Measurements from ENCODE around the gene SLC27A5. TPM values are rescaled to one million over a fixed set of nuclear protein-coding genes. Genes with fewer than 3 reads are reported as not detected.

Gene SLC27A5
- total and polyA plus RNA-seq, 5 donors from 2014 or later: 5.5 to 26.7 (median 17.5) TPM

GRCh38 chr19:58516246-58516836 lies 4.5 kb upstream of the SLC27A5 start:
- H3K27me3 ChIP-seq (ENCODE audit: control insufficient read depth, insufficient read depth, low read length): no peaks in the 10 kb centered on the region
- Mint-ChIP-seq H3K36me3 (no peaks in the 10 kb centered on the region), H3K4me1 (peaks cover 5 to 55% (median 24%) of the 10 kb centered on the region in 4 donors), H3K27me3 (no peaks in the 10 kb centered on the region), H3K9me3 (peaks cover 0 to 1% (median 0%) of the 10 kb centered on the region in 7 donors), H3K27ac (no peak overlapping the region), H3K4me3 (peak overlapping the region in 2 of 4 donors; percentile 27 to 82)
- no peak overlapping the region for H3K27ac ChIP-seq (ENCODE audit: insufficient read depth, low read length, poor library complexity, severe bottlenecking)
- no peaks in the 10 kb centered on the region for H3K9me3 ChIP-seq (ENCODE audit: control insufficient read depth in 2 of 2, low read length in 2 of 2)
- H3K4me3 ChIP-seq (ENCODE audit: low read depth, low read length): no peak overlapping the region
- H3K4me1 ChIP-seq (ENCODE audit: control insufficient read depth, insufficient read depth, low read length, poor library complexity, severe bottlenecking): peaks cover 34% of the 10 kb centered on the region
- DNase-seq: no peak
- peaks cover 4% of the 10 kb centered on the region for H3K36me3 ChIP-seq (ENCODE audit: control insufficient read depth, insufficient read depth, low read length)
- ATAC-seq (ENCODE audit: low read depth in 2 of 2): no peak

- Mint-ChIP-seq H3K4me1 (peaks cover 4 to 53% (median 21%) of the 10 kb centered on the region in 4 donors), H3K27me3 (no peaks in the 10 kb centered on the region)
These were observed 3.5 kb upstream of the SLC27A5 start for GRCh38 chr19:58515259-58515658.

GRCh38 chr19:58514564-58515022 lies 2.8 kb upstream of the SLC27A5 start:
- Histone ChIP-seq H3K27ac (ENCODE audit: insufficient read depth, low read length, poor library complexity, severe bottlenecking) (peak overlapping the region; percentile 14), H3K9me3 (ENCODE audit: control insufficient read depth in 2 of 2, low read length in 2 of 2) (no peaks in the 10 kb centered on the region), H3K27me3 (ENCODE audit: control insufficient read depth, insufficient read depth, low read length) (no peaks in the 10 kb centered on the region), H3K36me3 (ENCODE audit: control insufficient read depth, insufficient read depth, low read length) (peaks cover 4% of the 10 kb centered on the region), H3K4me1 (ENCODE audit: control insufficient read depth, insufficient read depth, low read length, poor library complexity, severe bottlenecking) (peaks cover 34% of the 10 kb centered on the region), H3K4me3 (ENCODE audit: low read depth, low read length) (peak overlapping the region; percentile 32)
- H3K27ac Mint-ChIP-seq: peak overlapping the region in 2 of 3 donors; percentile 76 to 82
- no peaks in the 10 kb centered on the region for H3K9me3 Mint-ChIP-seq
- no peaks in the 10 kb centered on the region for H3K36me3 Mint-ChIP-seq
- peak overlapping the region; percentile 61 to 85 (median 81) for H3K4me3 Mint-ChIP-seq
- H3K27me3 Mint-ChIP-seq: no peaks in the 10 kb centered on the region
- DNase-seq: no peak
- H3K4me1 Mint-ChIP-seq: peaks cover 4 to 46% (median 17%) of the 10 kb centered on the region in 4 donors
- no peak for ATAC-seq (ENCODE audit: low read depth in 2 of 2)

More at GRCh38 chr19:58515259-58515658, 3.5 kb upstream of the SLC27A5 start:
- Mint-ChIP-seq H3K9me3 (no peaks in the 10 kb centered on the region), H3K36me3 (no peaks in the 10 kb centered on the region), H3K4me3 (peak overlapping the region in 3 of 4 donors; percentile 22 to 82 (median 77)), H3K27ac (peak overlapping the region in 1 of 3 donors; percentile 80)
- H3K27ac ChIP-seq (ENCODE audit: insufficient read depth, low read length, poor library complexity, severe bottlenecking): no peak overlapping the region
- H3K9me3 ChIP-seq (ENCODE audit: control insufficient read depth in 2 of 2, low read length in 2 of 2): no peaks in the 10 kb centered on the region
- no peak for ATAC-seq (ENCODE audit: low read depth in 2 of 2)
- DNase-seq: no peak
- peaks cover 4% of the 10 kb centered on the region for H3K36me3 ChIP-seq (ENCODE audit: control insufficient read depth, insufficient read depth, low read length)
- H3K4me1 ChIP-seq (ENCODE audit: control insufficient read depth, insufficient read depth, low read length, poor library complexity, severe bottlenecking): peaks cover 34% of the 10 kb centered on the region
- no peak overlapping the region for H3K4me3 ChIP-seq (ENCODE audit: low read depth, low read length)
- H3K27me3 ChIP-seq (ENCODE audit: control insufficient read depth, insufficient read depth, low read length): no peaks in the 10 kb centered on the region

DNA sequence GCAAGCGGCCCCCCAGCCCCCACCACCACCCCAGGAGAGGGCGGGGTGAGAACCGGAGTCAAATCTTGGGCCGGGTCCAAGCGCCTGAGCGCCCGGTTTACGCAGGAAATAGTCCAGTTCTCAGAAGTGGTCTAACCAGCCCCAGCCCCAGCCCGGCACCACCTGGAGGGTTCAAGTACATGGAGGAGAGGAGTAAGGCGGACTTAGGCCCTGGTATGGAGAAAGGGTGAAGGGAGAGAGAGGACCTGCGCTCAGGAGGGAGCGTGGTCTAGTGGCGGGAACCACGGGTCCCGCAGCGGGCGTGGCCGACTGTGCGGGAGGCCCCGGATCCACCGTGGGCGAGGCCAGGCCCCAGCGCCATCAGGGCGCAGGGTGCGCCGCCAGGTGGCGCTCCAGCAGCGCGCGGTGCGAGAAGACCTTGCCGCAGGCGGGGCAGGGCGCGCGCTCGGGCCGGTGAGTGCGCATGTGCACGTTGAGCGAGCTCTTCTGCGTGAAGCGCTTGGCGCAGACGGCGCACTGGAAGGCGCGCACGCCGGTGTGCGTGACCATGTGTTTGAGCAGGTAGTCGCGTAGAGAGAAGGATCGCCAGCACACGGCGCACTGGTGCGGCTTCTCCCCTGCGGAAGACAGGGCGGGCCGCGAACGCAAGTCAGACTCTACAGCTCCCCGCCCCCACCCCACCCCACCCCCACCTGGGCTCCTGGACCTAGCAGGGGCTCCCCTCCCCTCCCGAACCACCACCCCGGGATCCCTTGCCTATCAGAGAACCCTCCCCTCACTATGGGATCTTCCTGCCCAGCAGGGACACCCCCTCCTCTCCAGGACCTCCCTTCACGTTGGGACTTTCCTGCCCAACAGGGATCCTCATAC lies 2.1 kb upstream of the SLC27A5 start:
- Histone ChIP-seq H3K27ac (ENCODE audit: insufficient read depth, low read length, poor library complexity, severe bottlenecking) (peak overlapping the region; percentile 55), H3K4me1 (ENCODE audit: control insufficient read depth, insufficient read depth, low read length, poor library complexity, severe bottlenecking) (peaks cover 30% of the 10 kb centered on the region), H3K4me3 (ENCODE audit: low read depth, low read length) (peak overlapping the region; percentile 32), H3K36me3 (ENCODE audit: control insufficient read depth, insufficient read depth, low read length) (peaks cover 4% of the 10 kb centered on the region), H3K9me3 (ENCODE audit: control insufficient read depth in 2 of 2, low read length in 2 of 2) (no peaks in the 10 kb centered on the region), H3K27me3 (ENCODE audit: control insufficient read depth, insufficient read depth, low read length) (no peaks in the 10 kb centered on the region)
- Mint-ChIP-seq H3K4me1 (peaks cover 2 to 40% (median 13%) of the 10 kb centered on the region in 4 donors), H3K36me3 (no peaks in the 10 kb centered on the region), H3K9me3 (no peaks in the 10 kb centered on the region), H3K4me3 (peak overlapping the region; percentile 74 to 85 (median 80)), H3K27me3 (no peaks in the 10 kb centered on the region), H3K27ac (peak overlapping the region; percentile 71 to 90 (median 76))
- DNase-seq (peak; percentile 84 to 97 (median 92)), ATAC-seq (ENCODE audit: low read depth in 2 of 2) (peak; percentile 84 to 94)

- H3K4me1 Mint-ChIP-seq: peaks cover 0 to 33% (median 9%) of the 10 kb centered on the region in 4 donors
- no peaks in the 10 kb centered on the region for H3K27me3 Mint-ChIP-seq
- no peaks in the 10 kb centered on the region for H3K27me3 ChIP-seq (ENCODE audit: control insufficient read depth, insufficient read depth, low read length)
- no peaks in the 10 kb centered on the region for H3K9me3 Mint-ChIP-seq
- ATAC-seq (ENCODE audit: low read depth in 2 of 2) (no peak), DNase-seq (no peak)
- peak overlapping the region in 2 of 3 donors; percentile 65 to 71 for H3K27ac Mint-ChIP-seq
- peak overlapping the region in 3 of 4 donors; percentile 24 to 82 (median 61) for H3K4me3 Mint-ChIP-seq
- H3K36me3 ChIP-seq (ENCODE audit: control insufficient read depth, insufficient read depth, low read length): peaks cover 4% of the 10 kb centered on the region
- H3K27ac ChIP-seq (ENCODE audit: insufficient read depth, low read length, poor library complexity, severe bottlenecking): peak overlapping the region; percentile 55
- H3K4me3 ChIP-seq (ENCODE audit: low read depth, low read length): no peak overlapping the region
- H3K9me3 ChIP-seq (ENCODE audit: control insufficient read depth in 2 of 2, low read length in 2 of 2): no peaks in the 10 kb centered on the region
- peaks cover 23% of the 10 kb centered on the region for H3K4me1 ChIP-seq (ENCODE audit: control insufficient read depth, insufficient read depth, low read length, poor library complexity, severe bottlenecking)
- no peaks in the 10 kb centered on the region for H3K36me3 Mint-ChIP-seq
These were observed 1.5 kb upstream of the SLC27A5 start for GRCh38 chr19:58513213-58513693.

DNA sequence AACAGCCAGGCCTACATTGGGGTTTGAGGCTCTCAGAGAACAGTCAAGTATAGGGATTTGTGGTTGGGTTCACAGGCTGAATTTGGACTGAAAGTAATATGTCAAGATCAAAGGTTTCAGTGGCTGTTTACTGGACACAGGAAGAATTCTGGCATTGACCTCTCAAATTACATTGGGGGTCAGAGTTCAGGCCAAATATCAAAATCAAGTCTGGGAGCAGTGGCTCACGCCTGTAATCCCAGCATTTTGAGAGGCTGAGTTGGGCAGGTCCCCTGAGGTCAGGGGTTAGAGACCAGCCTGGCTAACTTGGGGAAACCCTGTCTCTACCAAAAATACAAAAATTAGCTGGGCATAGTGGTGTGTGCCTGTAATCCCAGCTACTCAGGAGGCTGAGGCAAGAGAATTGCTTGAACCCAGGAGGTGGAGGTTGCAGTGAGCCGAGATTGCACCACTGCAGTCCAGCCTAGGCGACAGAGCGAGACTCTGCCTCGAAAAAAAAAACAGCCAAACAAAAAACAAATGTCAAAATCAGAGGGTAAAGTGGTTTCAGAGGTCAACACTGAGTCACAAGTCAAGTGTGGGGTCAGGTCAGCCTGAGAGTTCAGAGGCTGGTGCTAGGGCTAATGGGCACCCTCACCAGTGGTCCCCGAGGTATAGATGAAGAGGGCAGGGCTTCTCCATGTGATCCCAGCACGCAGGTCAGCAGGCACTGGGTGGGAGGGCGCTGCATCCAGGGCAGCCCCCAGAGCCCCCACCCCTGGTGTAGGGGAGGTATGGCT lies 1.5 kb downstream of the SLC27A5 start:
- Histone ChIP-seq H3K27me3 (ENCODE audit: control insufficient read depth, insufficient read depth, low read length) (no peaks in the 10 kb centered on the region), H3K4me3 (ENCODE audit: low read depth, low read length) (no peak overlapping the region), H3K9me3 (ENCODE audit: control insufficient read depth in 2 of 2, low read length in 2 of 2) (peaks cover 2 to 5% of the 10 kb centered on the region in 2 experiments), H3K36me3 (ENCODE audit: control insufficient read depth, insufficient read depth, low read length) (no peaks in the 10 kb centered on the region), H3K4me1 (ENCODE audit: control insufficient read depth, insufficient read depth, low read length, poor library complexity, severe bottlenecking) (peaks cover 14% of the 10 kb centered on the region), H3K27ac (ENCODE audit: insufficient read depth, low read length, poor library complexity, severe bottlenecking) (no peak overlapping the region)
- H3K27me3 Mint-ChIP-seq: no peaks in the 10 kb centered on the region
- DNase-seq: no peak
- H3K9me3 Mint-ChIP-seq: peaks cover 0 to 9% (median 2%) of the 10 kb centered on the region in 7 donors
- peaks cover 0 to 14% (median 1%) of the 10 kb centered on the region in 4 donors for H3K4me1 Mint-ChIP-seq
- no peak for ATAC-seq (ENCODE audit: low read depth in 2 of 2)
- H3K36me3 Mint-ChIP-seq: peaks cover 4% of the 10 kb centered on the region
- no peak overlapping the region for H3K27ac Mint-ChIP-seq
- peak overlapping the region in 1 of 4 donors; percentile 35 for H3K4me3 Mint-ChIP-seq

- Mint-ChIP-seq H3K27ac (no peak overlapping the region), H3K27me3 (no peaks in the 10 kb centered on the region), H3K36me3 (peaks cover 4% of the 10 kb centered on the region), H3K4me1 (peaks cover 0 to 11% (median under 1%) of the 10 kb centered on the region in 4 donors), H3K9me3 (peaks cover 0 to 9% (median 2%) of the 10 kb centered on the region in 7 donors), H3K4me3 (peak overlapping the region in 1 of 4 donors; percentile 35)
- peaks cover 2 to 5% of the 10 kb centered on the region in 2 experiments for H3K9me3 ChIP-seq (ENCODE audit: control insufficient read depth in 2 of 2, low read length in 2 of 2)
- H3K27me3 ChIP-seq (ENCODE audit: control insufficient read depth, insufficient read depth, low read length): no peaks in the 10 kb centered on the region
- H3K36me3 ChIP-seq (ENCODE audit: control insufficient read depth, insufficient read depth, low read length): no peaks in the 10 kb centered on the region
- H3K27ac ChIP-seq (ENCODE audit: insufficient read depth, low read length, poor library complexity, severe bottlenecking): no peak overlapping the region
- no peak overlapping the region for H3K4me3 ChIP-seq (ENCODE audit: low read depth, low read length)
- ATAC-seq (ENCODE audit: low read depth in 2 of 2) (no peak), DNase-seq (no peak)
- H3K4me1 ChIP-seq (ENCODE audit: control insufficient read depth, insufficient read depth, low read length, poor library complexity, severe bottlenecking): peaks cover 13% of the 10 kb centered on the region
These were observed 2.1 kb downstream of the SLC27A5 start for GRCh38 chr19:58509731-58510083.
